Prostate gland (tissue), 2 donors: ENCODE measurements around the gene CHSY1.

Experiments used
- POLR2AphosphoS5 ChIP-seq: sonication (generic); formaldehyde crosslinking; IDR thresholded peaks from one replicate; pipeline ENCODE4 v1.6.1; 2017; ENCODE audit warnings: antibody characterized with exemption
- TF ChIP-seq, protein P1 (sequence below), 4 experiments: fragments of 200-600 bp in 2 of 4; fragments of 450-650 bp in 2 of 4; sonication (generic) in 2 of 4; IDR thresholded peaks; 1 replicate in 3 of 4; 2 replicates in 1 of 4; pipeline ENCODE4 v1.5.1; 2016 to 2019; ENCODE audit warnings: antibody characterized with exemption in 4 of 4, mild to moderate bottlenecking in 2 of 4, moderate library complexity in 2 of 4

DNA sequence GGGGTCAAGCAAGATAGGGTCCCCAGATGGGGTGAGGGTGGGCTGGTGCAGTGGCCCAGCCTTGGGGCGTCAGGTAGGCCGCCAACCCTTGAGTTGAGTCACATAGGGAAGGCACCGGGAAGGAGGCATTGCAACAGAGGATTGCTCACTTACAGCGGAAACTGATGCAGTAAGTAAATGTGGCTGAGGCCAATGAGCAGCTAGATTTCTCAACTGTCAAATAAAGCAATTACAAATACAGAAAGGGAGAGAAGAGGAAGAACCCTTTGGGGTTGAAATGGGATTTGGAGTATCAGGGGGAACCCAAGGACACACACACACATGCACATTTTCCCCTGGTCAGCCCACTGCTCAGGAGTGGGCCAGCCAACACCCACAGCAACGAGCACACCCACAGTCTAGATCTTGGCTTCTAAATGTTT lies 44.0 kb downstream of the CHSY1 start:
- TF ChIP-seq, protein P1, sequence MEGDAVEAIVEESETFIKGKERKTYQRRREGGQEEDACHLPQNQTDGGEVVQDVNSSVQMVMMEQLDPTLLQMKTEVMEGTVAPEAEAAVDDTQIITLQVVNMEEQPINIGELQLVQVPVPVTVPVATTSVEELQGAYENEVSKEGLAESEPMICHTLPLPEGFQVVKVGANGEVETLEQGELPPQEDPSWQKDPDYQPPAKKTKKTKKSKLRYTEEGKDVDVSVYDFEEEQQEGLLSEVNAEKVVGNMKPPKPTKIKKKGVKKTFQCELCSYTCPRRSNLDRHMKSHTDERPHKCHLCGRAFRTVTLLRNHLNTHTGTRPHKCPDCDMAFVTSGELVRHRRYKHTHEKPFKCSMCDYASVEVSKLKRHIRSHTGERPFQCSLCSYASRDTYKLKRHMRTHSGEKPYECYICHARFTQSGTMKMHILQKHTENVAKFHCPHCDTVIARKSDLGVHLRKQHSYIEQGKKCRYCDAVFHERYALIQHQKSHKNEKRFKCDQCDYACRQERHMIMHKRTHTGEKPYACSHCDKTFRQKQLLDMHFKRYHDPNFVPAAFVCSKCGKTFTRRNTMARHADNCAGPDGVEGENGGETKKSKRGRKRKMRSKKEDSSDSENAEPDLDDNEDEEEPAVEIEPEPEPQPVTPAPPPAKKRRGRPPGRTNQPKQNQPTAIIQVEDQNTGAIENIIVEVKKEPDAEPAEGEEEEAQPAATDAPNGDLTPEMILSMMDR (IDR thresholded peaks at IDR 0.05) = no peak
- no peak for TF ChIP-seq POLR2AphosphoS5
